GDM1 (cell line): ENCODE data around the gene MCUB.
"Not testable (repeated sequence)": the region's sequence is repeated elsewhere in the genome, so short reads cannot be mapped to it uniquely, and the experiment has no call there.

Experiments
- DNase-seq: peaks from one replicate; lab custom pipeline; 2025; lab: John Stamatoyannopoulos, UW

MCUB gene

GRCh38 chr4:109629775-109630174, 69.7 kb downstream of the MCUB start:
- no peak for DNase-seq

- DNase-seq = no peak
Observed at GRCh38 chr4:109631532-109632108, 71.6 kb downstream of the MCUB start.

- DNase-seq = no peak
Observed at GRCh38 chr4:109640644-109641043, 80.6 kb downstream of the MCUB start.

GRCh38 chr4:109645874-109646710, 86.0 kb downstream of the MCUB start:
- no peak for DNase-seq

DNA sequence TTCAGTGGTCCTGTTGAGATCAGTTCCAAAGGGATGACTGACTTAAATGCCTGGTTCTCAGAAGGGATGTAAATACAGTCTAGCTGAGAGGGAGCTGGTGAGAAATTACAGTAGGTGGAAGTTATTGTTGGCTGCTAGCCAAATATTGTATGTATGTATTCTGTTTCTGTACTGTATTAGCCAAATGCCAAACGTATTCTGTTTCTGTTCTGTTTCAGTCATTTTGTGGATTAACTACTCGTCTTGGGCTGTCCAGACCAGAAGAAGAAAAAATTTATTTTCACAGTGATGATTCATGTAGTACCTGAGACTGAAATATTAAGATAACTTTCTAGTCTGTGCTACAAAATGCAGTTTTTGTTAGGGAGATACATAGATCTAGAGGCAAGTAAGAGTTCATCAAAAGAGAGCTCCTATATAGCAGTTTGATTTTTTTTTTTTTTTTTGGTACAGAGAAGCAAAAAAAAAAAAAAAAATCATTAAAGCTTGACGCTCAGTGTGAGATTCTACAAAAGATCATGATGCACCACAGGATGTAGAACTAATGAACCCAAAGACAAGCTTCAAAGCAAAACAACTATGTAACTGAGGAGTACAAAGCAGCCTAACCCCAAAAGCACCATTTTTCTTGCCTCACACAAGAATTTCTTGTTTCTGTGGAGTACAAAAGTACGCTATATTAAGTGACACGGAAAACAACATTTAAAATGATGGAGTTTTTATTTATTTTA, 88.4 kb downstream of the MCUB start:
- no peak for DNase-seq

- no peak for DNase-seq
Observed at GRCh38 chr4:109648997-109649575, 89.0 kb downstream of the MCUB start.

DNA sequence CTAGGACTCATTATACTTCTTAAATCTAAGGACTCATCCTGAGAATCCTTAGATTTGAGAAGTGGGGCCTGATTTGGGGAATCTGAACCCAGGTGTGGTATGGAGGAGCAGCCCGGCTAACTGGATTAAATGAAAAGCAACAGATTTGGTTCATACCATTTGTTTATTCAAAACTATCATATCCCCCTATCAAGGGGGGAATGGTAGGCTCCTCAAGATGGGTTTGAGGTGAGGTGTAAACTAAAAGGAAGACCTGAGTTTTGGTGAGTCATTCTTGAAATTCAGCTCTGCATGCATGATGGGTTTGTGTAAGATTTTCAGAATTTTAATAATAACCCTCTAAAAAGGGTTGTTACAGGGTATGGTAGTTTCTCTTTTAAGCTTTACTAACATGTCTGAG, 89.8 kb downstream of the MCUB start:
- DNase-seq = no peak

DNA sequence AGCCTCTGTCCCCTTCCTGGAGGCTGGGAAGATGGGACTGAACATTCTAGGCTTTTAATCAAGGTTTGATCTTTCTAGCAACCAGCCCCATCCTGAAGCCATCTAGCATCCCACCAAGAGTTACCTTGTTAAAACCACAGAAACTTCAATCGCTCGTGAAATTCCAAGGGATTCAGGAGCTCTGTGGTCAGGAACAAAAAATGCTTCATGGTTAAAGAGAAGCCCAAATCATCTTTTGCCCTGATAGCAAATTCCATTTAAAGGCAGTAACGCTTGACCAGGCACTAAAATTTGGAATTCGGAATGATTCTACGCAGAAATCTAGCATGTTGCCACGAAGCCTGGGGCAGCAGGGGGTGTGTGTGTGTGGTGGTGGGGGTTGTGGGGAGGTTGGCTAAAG, 95.3 kb downstream of the MCUB start:
- DNase-seq = no peak

DNA sequence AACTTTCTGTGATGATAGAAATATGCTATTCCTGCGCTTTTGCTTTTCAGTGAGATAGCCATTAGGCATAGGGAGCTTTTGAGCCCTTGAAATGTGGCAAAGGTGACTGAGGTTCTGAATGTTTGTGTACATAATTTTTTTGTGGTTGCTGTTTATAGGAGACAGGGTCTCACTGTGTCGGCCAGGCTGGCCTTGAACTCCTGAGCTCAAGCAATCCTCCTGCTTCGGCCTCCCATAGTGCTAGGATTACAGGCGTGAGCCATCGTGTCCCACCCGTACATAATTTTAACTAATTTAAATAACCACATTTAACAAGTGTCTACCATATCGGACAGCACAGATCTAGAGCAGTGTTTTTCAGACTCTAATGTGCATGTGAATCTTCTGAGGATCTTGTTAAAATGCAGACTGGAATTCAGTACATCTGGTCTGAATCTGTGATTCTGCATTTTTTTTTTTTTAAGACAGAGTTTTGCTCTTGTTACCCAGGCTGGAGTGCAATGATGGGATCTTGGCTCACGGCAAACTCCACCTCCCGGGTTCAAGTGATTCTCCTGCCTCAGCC, 97.9 kb downstream of the MCUB start:
- no peak for DNase-seq

GRCh38 chr4:109658871-109659410, 98.9 kb downstream of the MCUB start:
- no peak for DNase-seq

DNA sequence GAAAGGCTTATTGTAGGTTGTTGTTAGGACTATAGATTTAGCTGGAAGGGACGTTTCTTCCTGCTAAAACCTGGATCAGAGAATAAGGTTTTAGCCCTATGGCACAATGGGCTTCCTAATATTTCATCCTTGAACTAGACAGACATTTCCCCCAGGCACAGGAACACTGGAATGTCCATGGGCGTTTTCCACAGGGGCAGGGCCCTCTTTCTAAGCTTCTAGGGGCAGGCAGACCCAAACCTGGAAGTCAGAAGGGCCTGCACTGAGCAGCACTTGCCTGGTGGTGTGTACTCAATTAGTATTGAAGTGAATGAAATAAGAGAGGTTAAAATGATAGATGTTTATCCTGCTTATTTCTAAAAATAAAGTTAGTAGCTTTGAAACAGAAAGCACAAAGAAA, 102.1 kb downstream of the MCUB start:
- no peak for DNase-seq

- no peak for DNase-seq
Observed at GRCh38 chr4:109662771-109663170, 102.7 kb downstream of the MCUB start.

DNA sequence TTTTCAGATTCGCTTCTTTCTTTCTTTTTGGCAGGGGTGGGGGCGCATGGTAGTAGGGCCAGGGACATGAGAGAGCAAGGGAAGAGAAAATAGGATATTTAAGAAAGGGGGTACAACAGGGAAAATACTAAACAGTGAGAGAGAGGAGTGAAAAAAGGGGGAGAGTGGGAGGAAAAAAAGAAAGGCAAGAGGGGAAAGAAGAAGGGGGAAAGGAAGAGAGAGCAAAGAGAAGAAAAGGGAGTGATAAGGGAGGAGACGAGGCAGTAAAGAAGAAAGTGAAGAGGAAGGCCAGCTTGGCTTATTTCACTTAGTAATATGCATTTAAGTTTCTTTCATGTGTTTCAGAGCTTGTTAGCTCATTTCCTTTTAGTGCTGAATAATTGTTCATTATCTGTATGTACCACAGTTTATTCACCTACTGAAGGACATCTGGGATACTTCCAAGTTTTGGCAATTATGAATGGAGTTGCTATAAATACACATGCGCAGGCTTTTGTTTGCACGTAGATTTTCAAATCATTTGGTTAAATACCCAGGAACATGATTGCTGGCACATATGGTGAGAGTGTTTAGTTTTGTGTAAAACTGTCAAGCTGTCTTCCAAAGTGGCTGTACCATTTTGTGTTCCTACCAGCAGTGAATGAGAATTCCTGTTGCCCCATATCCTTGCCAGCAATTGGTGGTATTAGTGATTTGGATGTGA, 105.9 kb downstream of the MCUB start:
- no peak for DNase-seq

DNA sequence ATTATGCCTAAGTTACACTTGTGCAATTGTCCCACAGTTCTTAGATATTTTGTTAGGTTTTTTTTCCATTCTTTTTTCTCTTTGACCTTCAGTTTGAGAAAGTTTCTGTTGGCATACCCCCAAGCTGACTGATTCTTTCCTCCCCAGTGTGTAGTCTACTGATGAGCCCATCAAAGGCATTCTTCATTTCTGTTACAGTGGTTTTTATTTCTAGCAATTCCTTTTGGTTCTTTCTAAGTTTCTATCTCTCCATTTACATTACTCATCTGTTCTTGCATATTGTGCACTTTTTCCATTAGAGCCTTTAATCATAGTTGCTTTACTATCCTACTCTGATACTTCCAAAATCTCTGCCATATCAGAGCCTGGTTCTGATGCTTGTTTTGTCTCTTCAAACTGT, 111.3 kb downstream of the MCUB start:
- no peak for DNase-seq

DNA sequence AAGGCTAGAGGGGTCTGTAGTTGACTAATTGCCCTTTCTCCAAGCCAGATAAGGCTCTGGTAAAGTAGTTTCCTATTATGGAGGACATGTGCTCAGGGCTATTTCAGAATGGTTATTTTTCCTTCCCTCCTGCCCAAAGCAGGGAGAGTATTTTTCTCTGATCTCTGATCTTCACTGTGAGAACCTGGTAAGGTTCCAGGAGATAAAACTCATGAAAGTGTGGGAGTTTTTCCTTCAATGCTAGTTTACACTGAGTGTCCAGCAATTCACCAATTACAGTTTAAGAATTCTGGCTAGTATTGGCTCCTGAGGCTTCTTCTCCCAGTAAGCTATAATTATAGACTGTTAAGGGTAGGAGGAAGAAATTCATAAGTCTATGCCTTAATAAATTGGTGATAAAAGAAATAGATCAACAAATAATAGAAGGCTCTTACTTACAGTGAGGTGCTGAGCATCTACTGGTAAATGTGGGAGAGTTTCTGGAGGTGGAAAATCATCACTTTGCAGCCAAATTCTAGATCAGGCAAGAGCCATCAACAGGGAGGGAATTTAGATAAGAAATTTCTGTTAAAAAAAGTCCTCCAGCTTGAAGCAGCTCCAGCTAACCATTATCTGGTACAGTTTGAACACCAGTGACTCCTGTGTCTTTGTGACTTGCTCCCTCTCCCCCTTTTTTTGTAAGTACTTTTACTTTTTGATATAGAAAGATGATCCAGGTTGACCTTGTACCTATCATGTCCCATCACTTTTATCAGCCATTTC, 112.3 kb downstream of the MCUB start:
- DNase-seq = no peak

- no peak for DNase-seq
Observed at GRCh38 chr4:109673303-109673702, 113.3 kb downstream of the MCUB start.

GRCh38 chr4:109675181-109675580, 115.1 kb downstream of the MCUB start:
- no peak for DNase-seq

DNA sequence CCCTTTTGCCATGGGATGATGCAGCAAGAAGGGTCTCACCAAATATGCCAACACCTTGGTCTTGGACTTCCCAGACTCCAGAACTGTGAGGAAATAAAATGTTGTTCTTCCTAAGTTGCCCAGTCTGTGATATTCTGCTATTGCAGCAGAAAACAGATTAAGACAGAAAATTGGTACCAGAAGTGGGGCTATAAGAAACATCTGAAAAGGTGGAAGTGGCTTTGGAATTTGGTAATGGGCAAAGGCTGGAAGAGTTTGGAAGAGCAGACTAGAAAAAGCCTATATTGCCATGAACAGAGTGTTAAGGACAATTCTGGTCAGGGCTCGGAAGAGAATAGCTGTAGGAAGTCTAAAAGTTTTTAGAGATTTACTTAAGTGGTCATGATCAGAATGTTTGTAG, 115.8 kb downstream of the MCUB start:
- DNase-seq = no peak

DNA sequence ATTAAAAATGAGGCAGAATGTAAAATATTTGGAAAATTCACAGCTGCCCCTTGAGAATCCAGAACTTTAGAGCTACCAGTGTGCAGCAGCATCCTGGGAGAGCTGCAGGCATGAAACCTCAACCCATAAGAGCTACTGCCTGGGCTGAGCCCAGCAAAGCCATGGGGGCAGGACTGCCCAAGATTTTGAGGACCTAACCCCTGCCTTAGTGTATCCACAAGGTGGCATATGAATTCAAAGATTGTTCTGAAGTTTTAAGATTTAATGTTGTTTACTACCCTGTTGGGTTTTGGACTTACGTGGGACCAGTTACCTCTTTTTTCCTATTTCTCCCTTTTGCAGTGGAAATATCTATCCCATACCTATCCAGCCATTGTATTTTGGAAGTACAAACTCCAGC, 116.8 kb downstream of the MCUB start:
- DNase-seq = no peak

DNA sequence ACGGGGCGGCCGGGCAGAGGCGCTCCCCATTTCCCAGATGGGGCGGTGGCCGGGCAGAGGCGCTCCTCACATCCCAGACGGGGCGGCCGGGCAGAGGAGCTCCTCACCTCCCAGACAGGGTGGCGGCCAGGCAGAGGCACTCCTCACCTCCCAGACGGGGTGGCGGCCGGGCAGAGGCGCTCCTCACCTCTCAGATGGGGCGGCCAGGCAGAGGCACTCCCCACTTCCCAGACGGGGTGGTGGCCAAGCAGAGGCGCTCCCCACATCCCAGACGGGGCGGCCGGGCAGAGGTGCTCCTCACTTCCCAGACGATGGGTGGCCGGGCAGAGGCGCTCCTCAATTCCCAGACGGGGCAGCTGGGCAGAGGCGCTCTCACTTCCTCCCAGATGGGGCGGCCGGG, 118.4 kb downstream of the MCUB start:
- DNase-seq = not testable (repeated sequence)

DNA sequence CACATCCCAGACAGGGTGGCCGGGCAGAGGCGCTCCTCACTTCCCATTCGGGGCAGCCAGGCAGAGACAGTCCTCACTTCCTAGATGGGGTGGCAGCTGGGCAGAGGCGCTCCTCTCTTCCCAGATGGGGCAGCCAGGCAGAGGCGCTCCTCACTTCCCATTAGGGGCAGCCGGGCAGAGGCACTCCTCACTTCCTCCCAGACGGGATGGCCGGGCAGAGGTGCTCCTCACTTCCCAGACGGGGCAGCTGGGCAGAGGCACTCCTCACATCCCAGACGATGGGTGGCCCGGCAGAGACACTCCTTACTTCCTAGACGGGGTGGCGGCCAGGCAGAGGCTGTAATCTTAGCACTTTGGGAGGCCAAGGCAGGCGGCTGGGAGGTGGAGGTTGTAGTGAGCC, 118.9 kb downstream of the MCUB start:
- DNase-seq = not testable (repeated sequence)
